GM23248 (cell line): Measurements from ENCODE around the gene PPIA. TPM values are rescaled to one million over a fixed set of nuclear protein-coding genes. Genes with fewer than 3 reads are reported as not detected.

Experiments used
- DNase-seq: peaks from one replicate; pipeline ENCODE4 v3.0.0-alpha.2; 2015
- H2AFZ ChIP-seq: fragments of 200-600 bp; sonication (generic); 2 replicates; pipeline ENCODE4 v1.6.1; 2016; ENCODE audit warnings: antibody characterized with exemption
- H3F3A ChIP-seq: fragments of 200-600 bp; sonication (generic); 2 replicates; pipeline ENCODE4 v1.6.1; 2016; ENCODE audit warnings: mild to moderate bottlenecking, antibody characterized with exemption, mixed run types; ENCODE audit not compliant: insufficient read depth
- H3K27ac ChIP-seq: fragments of 200-600 bp; sonication (generic); 2 replicates; pipeline ENCODE4 v1.5.1; 2016; ENCODE audit warnings: mild to moderate bottlenecking
- H3K27me3 ChIP-seq: fragments of 200-600 bp; sonication (generic); replicated peaks from 2 replicates; pipeline ENCODE4 v1.6.1; 2016; ENCODE audit warnings: mild to moderate bottlenecking; ENCODE audit not compliant: insufficient read depth
- H3K36me3 ChIP-seq: fragments of 200-600 bp; sonication (generic); 2 replicates; pipeline ENCODE4 v1.6.1; 2016; ENCODE audit warnings: low read depth, mild to moderate bottlenecking
- H3K4me1 ChIP-seq: fragments of 200-600 bp; sonication (generic); 2 replicates; pipeline ENCODE4 v1.6.1; 2016; ENCODE audit warnings: mild to moderate bottlenecking; ENCODE audit not compliant: insufficient read depth
- H3K4me2 ChIP-seq: fragments of 200-600 bp; sonication (generic); one replicate; pipeline ENCODE4 v1.6.1; 2016; ENCODE audit warnings: mild to moderate bottlenecking; ENCODE audit not compliant: unreplicated experiment
- H3K4me3 ChIP-seq: fragments of 200-600 bp; sonication (generic); 2 replicates; pipeline ENCODE4 v1.5.1; 2016; ENCODE audit warnings: mild to moderate bottlenecking
- H3K79me2 ChIP-seq: fragments of 200-600 bp; sonication (generic); 2 replicates; pipeline ENCODE4 v1.6.1; 2016; ENCODE audit warnings: mild to moderate bottlenecking; ENCODE audit not compliant: insufficient read depth
- H3K9ac ChIP-seq: fragments of 200-600 bp; sonication (generic); 2 replicates; pipeline ENCODE4 v1.6.1; 2016; ENCODE audit warnings: mild to moderate bottlenecking
- H3K9me2 ChIP-seq: fragments of 200-600 bp; sonication (generic); 2 replicates; pipeline ENCODE4 v1.6.1; 2016; ENCODE audit warnings: mixed run types, mild to moderate bottlenecking, moderate library complexity; ENCODE audit not compliant: insufficient read depth
- H3K9me3 ChIP-seq: fragments of 200-600 bp; sonication (generic); one replicate; pipeline ENCODE4 v1.6.1; 2017; ENCODE audit warnings: low read depth
- H4K20me1 ChIP-seq: fragments of 200-600 bp; sonication (generic); 2 replicates; pipeline ENCODE4 v1.6.0; 2016; ENCODE audit not compliant: insufficient read depth
- EZH2 ChIP-seq: fragments of 200-600 bp; sonication (generic); IDR thresholded peaks from 2 replicates; pipeline ENCODE4 v1.6.1; 2018; ENCODE audit warnings: antibody characterized with exemption, mild to moderate bottlenecking; ENCODE audit not compliant: insufficient read depth, poor library complexity, severe bottlenecking
- EZH2phosphoT487 ChIP-seq: fragments of 200-600 bp; sonication (generic); IDR thresholded peaks from 2 replicates; pipeline ENCODE4 v1.6.1; 2018; ENCODE audit warnings: antibody characterized with exemption, moderate library complexity, mild to moderate bottlenecking, low read depth; ENCODE audit not compliant: insufficient read depth
- WGBS, 2 experiments: methylation state at CpG; one replicate each; pipeline ENCODE4 v1.1.6; 2015 to 2017; ENCODE audit warnings: low lambda C conversion rate in 2 of 2, low coverage in 1 of 2; ENCODE audit errors: missing lambda C conversion rate in 2 of 2; 5-methylcytosine and 5-hydroxymethylcytosine counted together
- in situ Hi-C: fragments of 300-500 bp; cut with MboI; formaldehyde crosslinking; loops from 2 replicates; pipeline ENCODE4 v1.15.0; 2020
- polyA plus RNA-seq: library from polyadenylated mRNA; unstranded; fragments of >200 nt; fragmentation: Nextera tagmentation; extraction: Ambion mirVana; gene quantifications from 2 replicates; pipeline ENCODE4 v1.2.1, GENCODE V29; 2016
- total RNA-seq: library from RNA; depleted of rRNA; stranded (reverse); fragments of >200 nt; shearing (Covaris generic); gene quantifications from 2 replicates; pipeline ENCODE4 v1.2.3, GENCODE V29; 2014

The PPIA gene
- total and polyA plus RNA-seq, 2 experiments from 2014 or later: 2,752 to 3,141 TPM

DNA sequence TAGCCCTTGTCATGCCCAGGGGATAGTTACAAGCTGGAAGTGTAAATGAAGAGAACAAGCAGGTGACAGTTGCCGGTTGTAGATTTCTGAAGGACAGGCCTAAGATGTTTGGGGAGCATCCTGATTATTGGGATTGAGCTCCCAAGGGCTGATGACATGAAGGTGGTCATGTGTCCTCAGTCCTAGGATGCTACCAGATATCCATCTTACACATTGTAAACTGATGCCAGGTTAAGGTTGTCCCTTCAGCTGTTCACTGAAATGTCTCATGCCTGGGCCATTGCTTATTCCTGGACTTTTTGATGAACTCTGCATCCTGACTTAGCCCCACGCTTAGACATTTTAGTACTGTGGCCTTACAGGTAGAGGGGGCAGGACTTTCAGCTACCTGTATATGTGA is 46.5 kb upstream of the PPIA start:
- Histone ChIP-seq H3K27ac (no peak overlapping the region), H3K9me2 (no peaks in the 10 kb centered on the region), H2AFZ (no peak overlapping the region), H3K9me3 (no peaks in the 10 kb centered on the region), H3F3A (peaks cover 8% of the 10 kb centered on the region; the same call in 1 of the 2 replicates), H3K4me1 (peaks cover 18% of the 10 kb centered on the region; the same call in 1 of the 2 replicates), H3K4me2 (peak overlapping the region; percentile 84), H3K36me3 (no peaks in the 10 kb centered on the region), H3K4me3 (peak overlapping the region; percentile 76), H3K79me2 (peaks cover 61% of the 10 kb centered on the region), H4K20me1 (no peaks in the 10 kb centered on the region), H3K27me3 (no peaks in the 10 kb centered on the region), H3K9ac (peak overlapping the region; percentile 84)
- DNase-seq: no peak
- WGBS, 2 experiments: 97 to 100% methylated on average over 2 of the region's 2 CpGs
- in situ Hi-C loops: no loop called here
- TF ChIP-seq EZH2 (no peak), EZH2phosphoT487 (no peak)

- Histone ChIP-seq H3K4me2 (no peak overlapping the region), H3K27ac (no peak overlapping the region), H4K20me1 (no peaks in the 10 kb centered on the region), H3K9ac (no peak overlapping the region), H3K4me1 (peaks cover 18% of the 10 kb centered on the region; the same call in 1 of the 2 replicates), H3K79me2 (peaks cover 65% of the 10 kb centered on the region), H3K9me2 (no peaks in the 10 kb centered on the region), H3K27me3 (no peaks in the 10 kb centered on the region), H3K9me3 (no peaks in the 10 kb centered on the region), H3F3A (peaks cover 8% of the 10 kb centered on the region; the same call in 1 of the 2 replicates), H2AFZ (no peak overlapping the region), H3K36me3 (no peaks in the 10 kb centered on the region), H3K4me3 (no peak overlapping the region)
- in situ Hi-C loops: no loop called here
- no peak for DNase-seq
- no peak for TF ChIP-seq EZH2phosphoT487
- TF ChIP-seq EZH2: no peak
- WGBS, 2 experiments: 95 to 100% methylated on average over 3 of the region's 3 CpGs
Observed at GRCh38 chr7:44750424-44750823, 46.1 kb upstream of the PPIA start.

DNA sequence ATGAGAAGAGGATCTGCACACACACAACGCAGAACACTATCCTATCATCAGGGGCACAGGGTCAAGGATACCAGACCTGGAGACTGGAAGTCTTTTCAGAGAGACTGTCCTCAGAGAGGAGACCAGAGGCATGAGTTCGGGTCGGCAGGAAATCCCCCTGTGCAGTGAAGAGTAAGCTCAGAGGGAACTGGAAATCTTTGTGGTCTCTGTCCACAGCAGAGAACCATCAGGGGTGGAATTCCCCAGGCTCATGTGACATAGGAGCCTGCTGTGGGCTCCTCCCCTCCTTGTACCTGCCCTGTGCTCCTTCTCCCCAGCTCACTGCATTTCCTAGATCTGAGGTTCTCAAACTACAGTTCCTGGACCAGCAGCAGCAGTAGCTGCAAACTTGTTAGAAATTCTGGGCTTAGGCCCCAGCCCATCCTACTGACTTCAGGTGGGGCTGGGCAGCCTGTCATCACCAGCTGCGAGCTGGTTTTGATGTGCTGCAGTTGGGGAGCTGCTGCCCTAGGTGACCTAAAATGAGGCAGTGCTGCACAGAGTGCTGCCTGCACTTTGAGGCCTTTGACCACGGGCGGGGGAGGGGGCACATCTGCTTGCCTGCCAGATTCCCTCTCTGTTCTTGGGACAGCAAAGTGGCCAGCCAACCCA is 45.4 kb upstream of the PPIA start:
- Histone ChIP-seq H2AFZ (no peak overlapping the region), H3K4me3 (no peak overlapping the region), H3K9ac (no peak overlapping the region), H3K4me2 (no peak overlapping the region), H3K9me3 (no peaks in the 10 kb centered on the region), H3K79me2 (peaks cover 71% of the 10 kb centered on the region), H3F3A (peaks cover 8% of the 10 kb centered on the region; the same call in 1 of the 2 replicates), H3K9me2 (no peaks in the 10 kb centered on the region), H4K20me1 (no peaks in the 10 kb centered on the region), H3K4me1 (peaks cover 18% of the 10 kb centered on the region; the same call in 1 of the 2 replicates), H3K27me3 (no peaks in the 10 kb centered on the region), H3K27ac (no peak overlapping the region), H3K36me3 (no peaks in the 10 kb centered on the region)
- no peak for DNase-seq
- 37 to 46% methylated on average over 6 of the region's 6 CpGs for WGBS, 2 experiments
- TF ChIP-seq EZH2phosphoT487 (no peak), EZH2 (no peak)
- in situ Hi-C loops: no loop called here

- Histone ChIP-seq H3K4me3 (no peak overlapping the region), H3K4me1 (peaks cover 11% of the 10 kb centered on the region; the same call in 1 of the 2 replicates), H3K27me3 (no peaks in the 10 kb centered on the region), H3K9ac (no peak overlapping the region), H4K20me1 (no peaks in the 10 kb centered on the region), H3K4me2 (no peak overlapping the region), H3K9me3 (no peaks in the 10 kb centered on the region), H3K9me2 (no peaks in the 10 kb centered on the region), H3F3A (peaks cover 2% of the 10 kb centered on the region; the same call in 1 of the 2 replicates), H3K27ac (no peak overlapping the region), H3K79me2 (peaks cover 78% of the 10 kb centered on the region), H3K36me3 (no peaks in the 10 kb centered on the region; the same call in 1 of the 2 replicates), H2AFZ (no peak overlapping the region)
- in situ Hi-C loops: no loop called here
- TF ChIP-seq EZH2phosphoT487 (no peak), EZH2 (no peak)
- 95 to 98% methylated on average over 2 of the region's 2 CpGs for WGBS, 2 experiments
- no peak for DNase-seq
Observed at GRCh38 chr7:44752822-44753221, 43.7 kb upstream of the PPIA start.
